ENCODE data around the gene TMEM129.

The TMEM129 gene

DNA sequence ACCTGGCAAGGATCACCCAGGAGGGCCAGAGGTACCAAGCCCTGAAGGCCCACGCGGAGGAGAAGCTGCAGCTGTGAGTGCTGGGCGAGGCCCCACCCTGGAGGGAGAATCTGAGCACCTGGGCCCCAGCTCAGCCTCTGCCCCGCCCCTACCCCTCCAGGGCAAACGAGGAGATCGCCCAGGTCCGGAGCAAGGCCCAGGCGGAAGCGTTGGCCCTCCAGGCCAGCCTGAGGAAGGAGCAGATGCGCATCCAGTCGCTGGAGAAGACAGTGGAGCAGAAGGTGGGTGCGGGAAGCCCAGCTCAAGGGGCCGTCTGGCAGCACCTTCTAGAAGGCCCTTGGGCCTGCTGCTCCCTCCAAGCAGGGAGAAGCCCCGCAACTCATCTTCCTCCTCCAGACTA, 23.4 kb upstream of the TMEM129 start:
- DNase-seq (ENCODE audit: low read depth), result no peak
- no peak for TF ChIP-seq CTCF (IDR thresholded peaks at IDR 0.05; ENCODE audit: insufficient read depth, low read depth, low read length, missing control alignments)
- H3K4me3 ChIP-seq (ENCODE audit: low read length), result no peak overlapping the region

DNA sequence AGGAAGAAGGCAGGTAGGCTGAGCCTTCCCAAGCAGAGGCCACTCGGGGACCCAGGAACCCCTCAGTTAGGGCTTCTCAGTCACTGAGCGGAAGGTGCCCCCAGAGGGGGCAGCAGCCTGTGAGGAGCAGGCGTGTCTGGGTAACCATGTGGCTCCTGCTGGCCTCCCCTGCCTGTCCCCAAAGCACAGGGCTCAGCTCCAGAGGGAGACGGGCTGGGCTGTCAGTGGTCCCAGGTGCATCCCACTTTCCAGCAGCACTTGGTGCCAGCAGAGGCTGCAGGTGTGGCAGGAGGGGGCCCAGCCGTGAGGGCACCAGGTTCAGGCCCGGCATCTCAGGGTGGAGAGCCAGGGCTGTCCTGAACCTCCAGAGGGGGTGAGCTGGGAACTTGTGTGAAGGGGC, 22.9 kb upstream of the TMEM129 start:
- no peak overlapping the region for H3K4me3 ChIP-seq (ENCODE audit: low read length)
- TF ChIP-seq CTCF (IDR thresholded peaks at IDR 0.05; ENCODE audit: insufficient read depth, low read depth, low read length, missing control alignments), result no peak
- DNase-seq (ENCODE audit: low read depth), result no peak

GRCh38 chr4:1743551-1743950, 22.4 kb upstream of the TMEM129 start:
- no peak for TF ChIP-seq CTCF (IDR thresholded peaks at IDR 0.05; ENCODE audit: insufficient read depth, low read depth, low read length, missing control alignments)
- no peak overlapping the region for H3K4me3 ChIP-seq (ENCODE audit: low read length)
- DNase-seq (ENCODE audit: low read depth), result no peak

DNA sequence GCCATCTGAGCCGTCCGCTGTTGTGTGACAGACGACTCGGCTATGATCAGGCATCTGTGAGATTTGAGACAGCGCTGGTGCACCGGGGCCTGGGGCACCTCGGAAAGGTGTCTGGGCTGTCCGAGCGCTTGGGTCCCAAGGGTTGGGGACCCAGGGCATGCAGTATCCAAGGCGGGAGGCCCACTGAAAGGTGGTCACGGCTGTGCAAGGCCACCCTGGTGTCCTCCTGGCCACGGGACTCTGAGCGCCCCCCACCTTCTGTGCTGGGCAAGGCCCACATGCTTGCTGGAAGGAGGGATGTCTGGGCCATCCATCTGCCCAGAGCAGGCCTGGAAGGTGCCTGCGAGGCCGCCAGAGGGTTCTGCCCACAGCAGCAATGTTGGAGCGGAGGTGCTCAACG, 20.1 kb upstream of the TMEM129 start:
- no peak for TF ChIP-seq CTCF (IDR thresholded peaks at IDR 0.05; ENCODE audit: insufficient read depth, low read depth, low read length, missing control alignments)
- DNase-seq (ENCODE audit: low read depth), result no peak
- no peak overlapping the region for H3K4me3 ChIP-seq (ENCODE audit: low read length)

DNA sequence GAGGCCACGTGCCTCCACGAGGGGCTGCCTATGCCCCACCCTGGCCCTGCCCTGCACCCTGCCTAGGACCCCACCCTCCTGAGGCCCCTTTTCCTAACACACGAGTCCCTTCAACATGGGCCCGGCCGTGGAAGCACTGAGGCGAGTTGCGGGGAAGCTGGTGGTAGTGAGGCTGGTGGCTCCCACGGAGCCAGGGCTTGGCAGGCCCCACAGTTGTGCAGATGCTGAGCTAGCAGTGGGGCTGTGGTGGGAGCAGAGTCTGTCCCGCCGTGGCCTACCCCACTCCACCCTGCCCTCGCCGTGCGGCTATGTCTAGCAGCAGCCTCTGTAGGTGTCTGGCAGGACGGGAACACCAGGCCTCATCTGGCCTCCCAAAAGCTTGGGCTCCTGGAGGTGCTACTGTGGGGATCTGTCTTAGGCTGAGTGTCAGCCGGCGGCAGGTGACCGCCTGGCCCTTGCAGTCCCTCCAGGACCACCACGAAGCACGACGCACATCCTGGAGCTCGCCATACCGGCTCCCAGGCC, 19.0 kb upstream of the TMEM129 start:
- no peak overlapping the region for H3K4me3 ChIP-seq (ENCODE audit: low read length)
- no peak for DNase-seq (ENCODE audit: low read depth)
- TF ChIP-seq CTCF (IDR thresholded peaks at IDR 0.05; ENCODE audit: insufficient read depth, low read depth, low read length, missing control alignments), result no peak

- DNase-seq (ENCODE audit: low read depth), result no peak
- no peak overlapping the region for H3K4me3 ChIP-seq (ENCODE audit: low read length)
- no peak for TF ChIP-seq CTCF (IDR thresholded peaks at IDR 0.05; ENCODE audit: insufficient read depth, low read depth, low read length, missing control alignments)
These were observed 18.2 kb upstream of the TMEM129 start for GRCh38 chr4:1739358-1739757.

GRCh38 chr4:1738410-1738809, 17.3 kb upstream of the TMEM129 start:
- DNase-seq (ENCODE audit: low read depth), result no peak
- H3K4me3 ChIP-seq (ENCODE audit: low read length), result no peak overlapping the region
- TF ChIP-seq CTCF (IDR thresholded peaks at IDR 0.05; ENCODE audit: insufficient read depth, low read depth, low read length, missing control alignments), result no peak
